Measurements from ENCODE around the gene IMMT. TPM values are rescaled to one million over a fixed set of nuclear protein-coding genes. Genes with fewer than 3 reads are reported as not detected.

The IMMT gene
- total RNA-seq, 4 donors from 2014 or later, result 46.9 to 59.7 (median 56.1) TPM

DNA sequence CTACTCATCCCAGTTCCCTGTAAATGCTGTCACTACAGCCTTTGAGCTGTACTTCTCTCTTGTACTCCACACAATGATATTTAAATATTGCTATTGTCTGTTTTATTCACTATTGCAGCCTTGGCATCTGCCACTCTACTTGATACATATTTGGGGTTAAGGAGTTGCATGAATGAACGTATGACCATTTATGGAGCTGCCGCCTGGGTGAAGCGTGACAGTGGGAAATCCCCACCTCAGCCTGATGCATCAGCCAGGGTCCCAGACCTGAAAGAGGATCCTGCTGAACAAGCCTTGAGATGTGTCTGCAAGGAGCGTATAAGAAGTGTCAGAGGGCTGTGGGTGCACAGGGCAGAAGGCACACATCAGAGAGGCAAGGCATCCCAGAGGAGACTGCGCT, 43.1 kb upstream of the IMMT start:
- TF ChIP-seq, protein P1, sequence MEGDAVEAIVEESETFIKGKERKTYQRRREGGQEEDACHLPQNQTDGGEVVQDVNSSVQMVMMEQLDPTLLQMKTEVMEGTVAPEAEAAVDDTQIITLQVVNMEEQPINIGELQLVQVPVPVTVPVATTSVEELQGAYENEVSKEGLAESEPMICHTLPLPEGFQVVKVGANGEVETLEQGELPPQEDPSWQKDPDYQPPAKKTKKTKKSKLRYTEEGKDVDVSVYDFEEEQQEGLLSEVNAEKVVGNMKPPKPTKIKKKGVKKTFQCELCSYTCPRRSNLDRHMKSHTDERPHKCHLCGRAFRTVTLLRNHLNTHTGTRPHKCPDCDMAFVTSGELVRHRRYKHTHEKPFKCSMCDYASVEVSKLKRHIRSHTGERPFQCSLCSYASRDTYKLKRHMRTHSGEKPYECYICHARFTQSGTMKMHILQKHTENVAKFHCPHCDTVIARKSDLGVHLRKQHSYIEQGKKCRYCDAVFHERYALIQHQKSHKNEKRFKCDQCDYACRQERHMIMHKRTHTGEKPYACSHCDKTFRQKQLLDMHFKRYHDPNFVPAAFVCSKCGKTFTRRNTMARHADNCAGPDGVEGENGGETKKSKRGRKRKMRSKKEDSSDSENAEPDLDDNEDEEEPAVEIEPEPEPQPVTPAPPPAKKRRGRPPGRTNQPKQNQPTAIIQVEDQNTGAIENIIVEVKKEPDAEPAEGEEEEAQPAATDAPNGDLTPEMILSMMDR (IDR thresholded peaks at IDR 0.05; ENCODE audit: low read depth), result no peak

- TF ChIP-seq, protein P1 (IDR thresholded peaks at IDR 0.05; ENCODE audit: low read depth), result no peak
Observed at GRCh38 chr2:86237172-86237571, 41.9 kb upstream of the IMMT start.

GRCh38 chr2:86235196-86235980, 40.1 kb upstream of the IMMT start:
- TF ChIP-seq, protein P1 (IDR thresholded peaks at IDR 0.05; ENCODE audit: low read depth), result no peak

DNA sequence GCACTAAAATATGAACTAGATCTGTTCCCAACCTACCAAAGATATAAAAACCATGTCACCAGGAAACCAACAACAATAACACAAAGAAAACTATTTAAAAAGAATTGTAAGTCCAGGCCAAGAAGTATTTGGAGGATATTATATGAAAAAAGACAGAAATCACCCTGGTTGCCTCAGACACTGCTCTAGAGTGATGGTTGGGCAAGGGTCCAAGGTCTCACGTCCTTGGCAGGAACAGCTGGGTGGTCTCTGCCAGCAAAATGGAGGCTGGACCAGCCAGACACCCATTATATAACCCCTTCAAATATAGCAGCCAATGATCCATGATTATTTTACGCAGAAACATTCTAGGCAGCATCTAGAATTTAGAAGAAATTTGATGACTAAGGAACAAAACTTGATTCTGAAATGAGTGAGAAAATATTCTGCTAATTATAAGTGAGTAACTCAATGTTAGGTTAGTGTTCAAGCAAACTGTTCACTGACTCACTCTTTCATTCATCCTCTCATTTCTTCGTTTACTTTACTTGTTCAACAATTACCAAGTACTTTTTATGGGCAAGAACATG, 39.4 kb upstream of the IMMT start:
- TF ChIP-seq, protein P1 (IDR thresholded peaks at IDR 0.05; ENCODE audit: low read depth), result no peak

DNA sequence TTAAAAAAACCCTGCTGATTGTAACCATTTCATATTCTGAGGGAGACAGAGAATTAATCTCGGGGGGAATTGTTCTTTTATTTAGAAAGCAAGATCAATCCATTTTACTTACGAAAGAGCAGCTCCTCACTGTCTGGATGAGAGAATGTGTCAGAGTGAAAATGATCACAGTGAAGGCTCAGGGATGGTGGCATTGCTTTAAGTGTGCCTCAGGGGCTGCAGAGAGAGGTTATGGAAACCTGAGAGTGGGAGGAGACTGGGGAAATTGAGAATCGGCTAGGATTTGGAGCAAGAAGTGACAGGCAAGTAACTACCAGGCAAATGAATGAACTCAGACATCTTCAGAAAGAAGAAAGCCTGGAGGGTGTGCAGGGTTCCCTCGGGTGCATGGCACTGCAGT, 38.2 kb upstream of the IMMT start:
- TF ChIP-seq, protein P1 (IDR thresholded peaks at IDR 0.05; ENCODE audit: low read depth), result no peak

- TF ChIP-seq, protein P1 (IDR thresholded peaks at IDR 0.05; ENCODE audit: low read depth), result no peak
Observed at GRCh38 chr2:86232910-86233309, 37.6 kb upstream of the IMMT start.

DNA sequence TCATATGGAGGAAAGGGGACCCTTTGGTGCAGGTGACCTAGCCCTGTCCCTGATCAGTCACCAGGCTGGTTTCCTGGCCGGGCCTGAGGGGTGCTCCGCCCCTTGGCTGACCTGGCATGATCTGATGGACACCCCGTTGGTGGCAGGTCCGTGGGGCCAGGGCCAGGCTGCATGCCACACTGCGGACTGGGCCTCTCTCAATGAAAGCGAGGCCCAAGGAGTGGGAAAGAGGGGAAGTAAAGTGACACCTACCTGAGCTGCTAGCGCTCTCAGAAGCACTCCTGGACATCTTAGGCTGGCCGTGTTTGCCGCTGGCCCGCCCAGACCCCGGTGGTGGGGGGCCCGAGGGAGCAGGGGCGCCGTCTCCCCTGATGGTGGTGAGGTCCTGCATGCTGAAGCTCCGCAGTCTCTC, 37.1 kb upstream of the IMMT start:
- TF ChIP-seq, protein P1 (IDR thresholded peaks at IDR 0.05; ENCODE audit: low read depth), result no peak

All from subcutaneous adipose tissue (tissue), 4 donors.